Effector memory CD8-positive, alpha-beta T cell (primary cell): ENCODE measurements around the gene CXCR5.

Experiments
- ATAC-seq: fragments of 150-1000 bp; cut with Tn5 transposase; replicated peaks from 2 replicates; pipeline ENCODE4 v1.10.0; 2021; ENCODE audit warnings: mild to moderate bottlenecking, moderate library complexity
- DNase-seq, 3 experiments: peaks; one replicate each; pipeline ENCODE4 v3.0.0; 2021
- H3K27ac Mint-ChIP-seq, 2 donors: one replicate each; pipeline ENCODE4 v1.8.0; 2022; ENCODE audit warnings: mild to moderate bottlenecking in 2 of 2, mixed read lengths in 2 of 2, moderate library complexity in 2 of 2
- H3K27me3 Mint-ChIP-seq, 2 donors: one replicate each; pipeline ENCODE4 v1.8.0; 2022; ENCODE audit warnings: mixed read lengths in 2 of 2
- H3K36me3 Mint-ChIP-seq: one replicate; pipeline ENCODE4 v1.8.0; 2022; ENCODE audit warnings: mild to moderate bottlenecking, moderate library complexity, mixed read lengths; ENCODE audit not compliant: insufficient read depth
- H3K4me1 Mint-ChIP-seq, 2 donors: one replicate each; pipeline ENCODE4 v1.8.0; 2022; ENCODE audit warnings: low read depth in 2 of 2, mixed read lengths in 2 of 2
- H3K4me3 Mint-ChIP-seq, 2 donors: one replicate each; pipeline ENCODE4 v1.8.0; 2022; ENCODE audit warnings: mild to moderate bottlenecking in 2 of 2, mixed read lengths in 2 of 2, moderate library complexity in 2 of 2
- H3K9me3 Mint-ChIP-seq, 2 donors: one replicate each; pipeline ENCODE4 v1.8.0; 2022; ENCODE audit warnings: mixed read lengths in 2 of 2

The CXCR5 gene

GRCh38 chr11:118914987-118915386 lies 31.3 kb downstream of the CXCR5 start:
- H3K4me1 Mint-ChIP-seq = peaks cover 80 to 84% of the 10 kb centered on the region in 2 donors
- H3K9me3 Mint-ChIP-seq = no peaks in the 10 kb centered on the region
- H3K27ac Mint-ChIP-seq = peak overlapping the region; percentile 99
- ATAC-seq (no peak), DNase-seq (no peak)
- H3K36me3 Mint-ChIP-seq = peaks cover 86% of the 10 kb centered on the region
- peak overlapping the region; percentile 91 to 94 for H3K4me3 Mint-ChIP-seq
- H3K27me3 Mint-ChIP-seq = no peaks in the 10 kb centered on the region

- Mint-ChIP-seq H3K9me3 (no peaks in the 10 kb centered on the region), H3K4me3 (peak overlapping the region; percentile 91 to 94), H3K27ac (peak overlapping the region; percentile 99), H3K27me3 (no peaks in the 10 kb centered on the region), H3K4me1 (peaks cover 84 to 88% of the 10 kb centered on the region in 2 donors), H3K36me3 (peaks cover 90% of the 10 kb centered on the region)
- DNase-seq (no peak), ATAC-seq (no peak)
Observed at GRCh38 chr11:118915396-118915795, 31.7 kb downstream of the CXCR5 start.

- no peak for DNase-seq
- Mint-ChIP-seq H3K4me3 (peak overlapping the region; percentile 91 to 94), H3K27ac (peak overlapping the region; percentile 99), H3K36me3 (peaks cover 92% of the 10 kb centered on the region), H3K27me3 (no peaks in the 10 kb centered on the region), H3K4me1 (peaks cover 92% of the 10 kb centered on the region in 2 donors), H3K9me3 (no peaks in the 10 kb centered on the region)
- no peak for ATAC-seq
Observed at GRCh38 chr11:118915941-118916841, 32.5 kb downstream of the CXCR5 start.

DNA sequence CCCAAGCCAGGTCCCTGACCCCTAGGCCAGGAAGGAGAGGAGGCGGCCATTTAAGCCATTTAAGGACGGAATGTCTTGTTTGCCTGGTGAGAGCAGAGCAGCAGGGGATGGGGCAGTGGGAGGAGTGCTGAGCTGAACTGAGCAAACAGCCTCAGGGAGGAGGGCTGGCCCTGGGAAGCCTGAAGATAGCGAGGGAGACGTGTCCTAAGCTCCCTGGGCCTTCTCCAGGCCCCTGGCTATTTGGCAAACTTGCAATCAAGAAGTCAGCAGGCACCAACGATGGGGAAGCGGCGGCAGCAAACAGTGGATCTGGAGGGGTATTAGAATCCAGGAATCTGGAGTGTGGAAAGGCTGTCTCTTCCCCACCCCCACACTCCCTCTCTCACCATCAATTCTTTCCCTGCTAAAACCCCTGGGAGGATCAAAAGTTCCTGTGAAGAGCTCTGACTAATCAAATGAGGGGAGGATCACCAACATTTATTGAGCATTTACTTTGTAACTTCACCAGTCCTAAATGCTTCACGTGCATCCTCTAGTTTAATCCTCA lies 33.2 kb downstream of the CXCR5 start:
- no peaks in the 10 kb centered on the region for H3K9me3 Mint-ChIP-seq
- DNase-seq (no peak), ATAC-seq (no peak)
- H3K36me3 Mint-ChIP-seq = peaks cover 90% of the 10 kb centered on the region
- H3K4me3 Mint-ChIP-seq = peak overlapping the region; percentile 91 to 94
- H3K4me1 Mint-ChIP-seq = peaks cover 89 to 91% of the 10 kb centered on the region in 2 donors
- H3K27ac Mint-ChIP-seq = peak overlapping the region; percentile 99
- no peaks in the 10 kb centered on the region for H3K27me3 Mint-ChIP-seq

- Mint-ChIP-seq H3K27ac (peak overlapping the region; percentile 99), H3K4me1 (peaks cover 83 to 84% of the 10 kb centered on the region in 2 donors), H3K4me3 (peak overlapping the region; percentile 91 to 94), H3K9me3 (no peaks in the 10 kb centered on the region), H3K27me3 (no peaks in the 10 kb centered on the region), H3K36me3 (peaks cover 85% of the 10 kb centered on the region)
- DNase-seq = peak in 2 of 3 experiments; percentile 44 to 53
- ATAC-seq = peak; percentile 31
Observed at GRCh38 chr11:118917481-118918127, 33.9 kb downstream of the CXCR5 start.

GRCh38 chr11:118918128-118918685 lies 34.5 kb downstream of the CXCR5 start:
- Mint-ChIP-seq H3K27ac (peak overlapping the region; percentile 99), H3K27me3 (no peaks in the 10 kb centered on the region), H3K9me3 (no peaks in the 10 kb centered on the region), H3K36me3 (peaks cover 85% of the 10 kb centered on the region), H3K4me3 (peak overlapping the region; percentile 91 to 94), H3K4me1 (peaks cover 82 to 83% of the 10 kb centered on the region in 2 donors)
- ATAC-seq (peak; percentile 4), DNase-seq (peak in 2 of 3 experiments; percentile 1 to 46)

- DNase-seq (peak in 1 of 3 experiments; percentile 1), ATAC-seq (no peak)
- Mint-ChIP-seq H3K27ac (peak overlapping the region; percentile 99), H3K4me3 (peak overlapping the region; percentile 91 to 94), H3K36me3 (peaks cover 86% of the 10 kb centered on the region), H3K4me1 (peaks cover 85% of the 10 kb centered on the region in 2 donors), H3K9me3 (no peaks in the 10 kb centered on the region), H3K27me3 (no peaks in the 10 kb centered on the region)
Observed at GRCh38 chr11:118918686-118919280, 35.1 kb downstream of the CXCR5 start.

GRCh38 chr11:118921121-118921928 lies 37.6 kb downstream of the CXCR5 start:
- Mint-ChIP-seq H3K27me3 (no peaks in the 10 kb centered on the region), H3K4me3 (peak overlapping the region; percentile 91 to 94), H3K9me3 (no peaks in the 10 kb centered on the region), H3K36me3 (peaks cover 86% of the 10 kb centered on the region), H3K27ac (peak overlapping the region; percentile 99), H3K4me1 (peaks cover 68 to 71% of the 10 kb centered on the region in 2 donors)
- DNase-seq (no peak), ATAC-seq (no peak)

DNA sequence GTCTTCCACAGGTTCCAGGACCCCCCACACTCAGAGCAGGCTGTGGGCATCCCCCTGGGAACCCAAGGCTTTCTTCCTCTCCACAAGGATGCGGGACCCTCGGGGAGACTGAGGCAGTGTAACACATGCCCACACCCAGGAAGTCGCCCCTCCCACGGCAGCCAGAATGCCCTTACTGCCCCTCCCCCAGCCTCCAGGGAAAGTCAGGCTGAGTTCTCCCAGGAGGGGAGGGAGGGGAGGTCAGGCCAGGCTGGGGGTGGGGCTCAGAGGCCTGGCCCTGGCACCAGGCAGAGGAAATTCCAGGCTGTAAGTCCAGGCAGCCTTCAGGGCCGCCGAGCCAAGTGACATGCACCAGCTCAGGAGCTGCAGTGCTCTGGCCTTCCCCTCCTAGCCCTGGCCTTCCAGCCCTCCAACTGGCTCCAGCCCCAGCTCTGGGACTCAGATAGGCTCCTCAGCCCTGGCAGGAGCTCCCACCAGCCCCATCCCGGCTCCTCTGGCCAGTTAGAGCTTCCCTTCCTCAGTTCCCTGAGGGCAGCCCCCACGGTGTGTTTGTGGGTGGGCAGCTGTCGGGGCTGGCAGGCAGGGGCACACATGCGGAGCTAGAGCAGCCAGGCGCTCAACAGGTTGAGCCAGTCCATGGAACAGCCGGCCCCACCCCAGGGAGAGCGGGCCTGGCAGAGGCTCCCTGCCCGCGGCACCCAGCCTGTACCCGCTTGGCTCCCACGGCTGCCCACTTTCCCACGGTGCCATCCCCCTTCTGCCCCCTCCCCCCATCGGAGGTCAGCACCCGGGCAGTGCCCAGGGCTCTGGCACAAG lies 38.4 kb downstream of the CXCR5 start:
- Mint-ChIP-seq H3K36me3 (peaks cover 87% of the 10 kb centered on the region), H3K27me3 (no peaks in the 10 kb centered on the region), H3K4me1 (peaks cover 68 to 70% of the 10 kb centered on the region in 2 donors), H3K9me3 (no peaks in the 10 kb centered on the region), H3K27ac (peak overlapping the region; percentile 94 to 99), H3K4me3 (peak overlapping the region; percentile 91 to 94)
- DNase-seq = no peak
- no peak for ATAC-seq

DNA sequence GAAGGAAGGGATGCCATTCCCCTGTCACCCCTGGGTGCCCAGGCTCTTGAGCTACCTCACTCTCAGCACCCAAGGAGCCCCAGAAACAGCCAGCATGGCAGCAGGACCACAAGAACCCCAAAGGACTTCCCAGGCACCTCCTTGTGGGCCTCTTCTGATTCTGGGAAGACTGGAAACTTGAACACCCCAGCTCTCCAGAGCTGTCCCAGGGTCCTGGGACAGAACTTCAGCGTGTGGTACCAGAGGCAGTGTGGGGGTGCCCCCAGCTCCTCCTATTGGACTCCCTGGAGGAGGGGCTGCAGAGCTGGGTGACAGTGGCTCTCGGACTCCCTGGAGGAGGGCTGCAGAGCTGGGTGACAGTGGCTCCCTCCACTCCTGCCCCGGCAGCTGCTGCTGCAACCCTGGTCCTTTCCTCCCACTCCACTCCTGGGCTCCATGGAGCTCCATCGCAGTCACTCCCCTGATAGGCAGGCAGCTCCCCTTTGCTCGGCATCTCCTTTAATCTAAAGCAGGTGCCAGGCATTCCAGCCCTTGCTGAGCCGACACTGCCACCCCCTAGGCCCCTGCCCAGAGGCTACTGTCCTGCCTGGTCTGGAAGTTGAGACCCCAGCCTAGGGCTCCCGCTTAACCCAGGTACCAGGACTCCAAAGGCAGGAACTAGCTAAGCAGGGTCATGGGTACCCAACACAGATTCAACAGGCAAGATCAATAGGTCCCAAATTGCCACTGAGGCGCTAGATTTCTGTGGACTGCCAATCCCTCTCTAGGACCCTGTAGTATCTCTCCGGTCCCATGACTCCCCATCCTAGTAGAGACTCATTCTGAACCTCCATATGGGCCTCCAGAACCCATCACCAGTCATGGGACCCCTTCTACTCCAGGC lies 39.3 kb downstream of the CXCR5 start:
- H3K36me3 Mint-ChIP-seq = peaks cover 86% of the 10 kb centered on the region
- H3K4me3 Mint-ChIP-seq = peak overlapping the region; percentile 91 to 94
- peak overlapping the region; percentile 94 to 99 for H3K27ac Mint-ChIP-seq
- peaks cover 68 to 70% of the 10 kb centered on the region in 2 donors for H3K4me1 Mint-ChIP-seq
- DNase-seq (no peak), ATAC-seq (no peak)
- no peaks in the 10 kb centered on the region for H3K9me3 Mint-ChIP-seq
- no peaks in the 10 kb centered on the region for H3K27me3 Mint-ChIP-seq
